ENCODE data around the gene SEC14L5.
A peak's percentile ranks its signal among the peaks of the same experiment; 100 is the strongest.
"Not testable (repeated sequence)": the region's sequence is repeated elsewhere in the genome, so short reads cannot be mapped to it uniquely, and the experiment has no call there.

The SEC14L5 gene

DNA sequence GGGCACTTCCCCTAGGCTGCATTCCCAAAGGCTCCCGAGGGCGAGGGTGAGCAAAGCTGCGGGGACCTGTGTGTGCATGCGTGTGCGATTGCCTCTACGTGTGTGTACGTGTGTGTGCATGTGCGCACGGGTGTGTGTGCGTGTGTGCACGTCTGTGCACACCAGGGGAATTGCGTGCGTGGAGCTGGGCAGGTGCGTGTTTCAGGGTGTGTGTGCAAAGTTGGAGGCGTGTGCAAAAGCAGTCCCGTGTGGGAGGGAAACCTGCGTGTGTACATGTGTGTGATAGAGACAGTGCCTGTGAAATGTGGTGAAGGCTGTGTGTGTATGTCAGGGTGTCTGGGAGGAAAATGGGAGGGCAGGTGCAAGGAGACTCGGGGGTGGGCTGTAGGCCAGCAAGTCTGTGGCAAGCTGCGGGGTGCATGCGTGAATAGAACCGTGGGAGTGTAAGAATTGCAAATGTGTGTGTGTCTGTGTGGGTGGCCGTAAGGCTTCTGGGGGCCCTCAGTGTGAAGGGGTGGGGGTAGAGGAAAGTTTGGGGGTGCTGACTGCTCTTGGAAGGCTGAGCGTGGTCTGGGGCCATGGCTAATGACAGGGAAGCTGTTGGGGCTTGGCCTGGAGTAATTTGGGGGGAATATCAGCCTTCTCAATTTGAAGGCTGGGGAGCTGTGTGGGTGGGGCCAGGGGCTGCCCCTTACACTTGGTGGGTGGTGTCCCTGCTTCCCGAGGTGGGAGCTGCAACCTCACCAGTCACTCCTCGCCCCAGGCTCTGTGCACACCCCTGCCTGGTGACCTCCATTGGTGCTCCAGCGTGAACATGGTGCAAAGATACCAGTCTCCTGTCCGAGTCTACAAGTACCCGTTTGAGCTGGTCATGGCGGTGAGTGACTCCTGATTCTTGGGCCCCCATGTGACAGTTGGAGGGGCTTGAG is 644 bp downstream of the SEC14L5 start:
- in situ Hi-C loops (cut with HindIII; ENCODE audit: low sequenced_read_pairs): no loop called here
- H3K4me3 ChIP-seq (ENCODE audit: low read depth, low read length): peak overlapping the region; percentile 34
- no peak for TF ChIP-seq CTCF (IDR thresholded peaks at IDR 0.05; ENCODE audit: low read depth, low read length, missing control alignments)
- no peak for DNase-seq (ENCODE audit: low read depth)

DNA sequence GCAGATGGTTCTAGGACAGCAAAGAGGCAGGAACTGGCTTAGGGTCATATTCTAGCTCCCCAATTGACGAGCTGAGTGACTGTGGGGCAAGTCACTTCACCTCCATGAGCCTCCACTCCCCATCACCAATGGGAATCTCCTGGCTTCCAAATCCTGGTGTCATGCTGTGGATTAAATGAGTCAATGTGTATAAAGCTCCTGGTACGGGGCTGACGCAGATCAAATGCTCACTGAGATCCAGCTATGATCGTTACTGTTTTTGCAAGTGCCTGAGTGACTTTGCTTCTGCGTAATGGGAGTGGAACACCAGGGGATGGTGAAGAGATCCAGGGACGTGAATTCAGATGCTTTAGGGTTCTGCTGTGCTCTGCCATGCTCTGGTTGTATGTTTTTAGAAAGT is 2.4 kb downstream of the SEC14L5 start:
- no peak overlapping the region for H3K4me3 ChIP-seq (ENCODE audit: low read depth, low read length)
- TF ChIP-seq CTCF (IDR thresholded peaks at IDR 0.05; ENCODE audit: low read depth, low read length, missing control alignments): no peak
- no peak for DNase-seq (ENCODE audit: low read depth)
- in situ Hi-C loops (cut with HindIII; ENCODE audit: low sequenced_read_pairs): no loop called here

- TF ChIP-seq CTCF (IDR thresholded peaks at IDR 0.05; ENCODE audit: low read depth, low read length, missing control alignments): no peak
- in situ Hi-C loops (cut with HindIII; ENCODE audit: low sequenced_read_pairs): no loop called here
- no peak for DNase-seq (ENCODE audit: low read depth)
- H3K4me3 ChIP-seq (ENCODE audit: low read depth, low read length): no peak overlapping the region
Observed at GRCh38 chr16:4962716-4963115, 4.6 kb downstream of the SEC14L5 start.

DNA sequence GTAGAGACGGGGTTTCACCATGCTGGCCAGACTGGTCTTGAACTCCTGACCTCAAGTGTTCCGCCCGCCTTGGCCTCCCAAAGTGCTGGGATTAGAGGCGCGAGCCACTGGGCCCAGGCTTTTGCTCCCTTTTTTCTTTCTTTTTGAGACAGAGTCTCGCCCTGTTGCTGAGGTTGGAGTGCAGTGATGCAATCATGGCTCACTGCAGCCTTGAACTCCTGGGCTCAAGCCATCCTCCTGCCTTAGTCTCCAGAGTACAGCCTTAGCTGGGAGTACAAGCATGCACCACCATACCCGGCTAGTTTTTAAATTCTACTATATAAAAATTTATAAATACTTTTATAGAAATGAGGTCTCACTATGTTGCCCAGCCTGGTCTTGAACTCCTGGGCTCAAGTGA is 5.4 kb downstream of the SEC14L5 start:
- DNase-seq (ENCODE audit: low read depth); in situ Hi-C loops (cut with HindIII; ENCODE audit: low sequenced_read_pairs); H3K4me3 ChIP-seq (ENCODE audit: low read depth, low read length): not testable (repeated sequence)

- no peak for DNase-seq (ENCODE audit: low read depth)
- no peak for TF ChIP-seq CTCF (IDR thresholded peaks at IDR 0.05; ENCODE audit: low read depth, low read length, missing control alignments)
- H3K4me3 ChIP-seq (ENCODE audit: low read depth, low read length): no peak overlapping the region
- in situ Hi-C loops (cut with HindIII; ENCODE audit: low sequenced_read_pairs): no loop called here
Observed at GRCh38 chr16:4966736-4967453, 8.8 kb downstream of the SEC14L5 start.

GRCh38 chr16:4968278-4968677 is 10.1 kb downstream of the SEC14L5 start:
- DNase-seq (ENCODE audit: low read depth); H3K4me3 ChIP-seq (ENCODE audit: low read depth, low read length); in situ Hi-C loops (cut with HindIII; ENCODE audit: low sequenced_read_pairs): not testable (repeated sequence)

DNA sequence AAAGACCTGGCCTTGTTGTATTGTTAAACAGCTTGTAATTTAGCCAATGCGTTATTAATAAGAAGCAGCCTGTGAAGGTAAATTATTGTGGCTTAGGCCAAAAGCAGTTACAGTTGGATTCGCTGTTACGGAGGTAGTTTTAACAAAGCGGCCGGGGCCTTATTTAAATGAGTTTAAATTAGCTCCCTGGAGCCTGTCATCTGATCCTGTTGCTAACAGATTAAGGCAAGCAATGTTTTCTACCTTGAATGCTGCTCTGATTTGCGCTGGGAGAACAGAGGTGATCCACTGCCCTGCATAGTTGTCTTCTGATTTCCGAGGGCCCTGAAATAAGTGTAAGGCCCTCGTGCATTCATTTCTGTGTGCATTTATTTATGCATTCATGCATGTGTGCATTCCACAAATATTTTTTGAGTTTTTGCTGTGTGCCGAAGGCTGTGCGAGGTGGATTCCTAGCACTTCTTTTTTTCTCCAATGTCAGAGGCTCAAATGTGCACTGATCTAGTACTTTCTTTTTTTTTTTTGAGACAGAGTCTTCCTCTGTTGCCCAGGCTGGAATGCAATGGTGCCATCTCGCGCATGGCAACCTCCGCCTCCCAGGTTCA is 10.9 kb downstream of the SEC14L5 start:
- in situ Hi-C loops (cut with HindIII; ENCODE audit: low sequenced_read_pairs): no loop called here

More for the DNA sequence above, 10.9 kb downstream of the SEC14L5 start:
- no peak for TF ChIP-seq CTCF (IDR thresholded peaks at IDR 0.05; ENCODE audit: low read depth, low read length, missing control alignments)
- H3K4me3 ChIP-seq (ENCODE audit: low read depth, low read length): no peak overlapping the region
- DNase-seq (ENCODE audit: low read depth): no peak

Data from astrocyte of the cerebellum (primary cell).